OCI-LY1 (cell line): Measurements from ENCODE around the gene CELSR1.
"Not testable (repeated sequence)": the region's sequence is repeated elsewhere in the genome, so short reads cannot be mapped to it uniquely, and the experiment has no call there.

Source experiments
- H2AFZ ChIP-seq: fragments of 200-600 bp; sonication (generic), shearing (Covaris generic); 2 replicates; pipeline ENCODE4 v1.6.0; 2014; ENCODE audit warnings: antibody characterized with exemption, mild to moderate bottlenecking, low read length
- H3F3A ChIP-seq: fragments of 200-600 bp; sonication (generic), shearing (Covaris generic); 2 replicates; pipeline ENCODE4 v1.6.0; 2014; ENCODE audit warnings: mild to moderate bottlenecking, antibody characterized with exemption, low read length, moderate library complexity; ENCODE audit not compliant: insufficient read depth
- H3K27ac ChIP-seq: fragments of 200-600 bp; sonication (generic); 2 replicates; pipeline ENCODE4 v1.5.1; 2014; ENCODE audit warnings: low read length, mixed run types, mild to moderate bottlenecking, low read depth; ENCODE audit not compliant: poor library complexity, severe bottlenecking
- H3K27me3 ChIP-seq: fragments of 200-600 bp; sonication (generic); 2 replicates; pipeline ENCODE4 v1.6.0; 2014; ENCODE audit warnings: antibody characterized with exemption, mild to moderate bottlenecking, low read length, moderate library complexity; ENCODE audit not compliant: insufficient read depth
- H3K36me3 ChIP-seq: fragments of 200-600 bp; sonication (generic); 2 replicates; pipeline ENCODE4 v1.6.1; 2014; ENCODE audit warnings: mild to moderate bottlenecking, antibody characterized with exemption, low read length, moderate library complexity, mixed read lengths; ENCODE audit not compliant: insufficient read depth
- H3K4me1 ChIP-seq: fragments of 200-600 bp; sonication (generic); 2 replicates; pipeline ENCODE4 v1.5.1; 2014; ENCODE audit warnings: mild to moderate bottlenecking, low read length, moderate library complexity; ENCODE audit not compliant: insufficient read depth, severe bottlenecking
- H3K4me2 ChIP-seq: fragments of 200-600 bp; sonication (generic), shearing (Covaris generic); 2 replicates; pipeline ENCODE4 v1.6.1; 2014; ENCODE audit warnings: low read length
- H3K4me3 ChIP-seq: fragments of 200-600 bp; sonication (generic); 2 replicates; pipeline ENCODE4 v1.5.1; 2014; ENCODE audit warnings: low read length, low read depth, mild to moderate bottlenecking, mixed read lengths; ENCODE audit not compliant: poor library complexity, severe bottlenecking
- H3K79me2 ChIP-seq: fragments of 200-600 bp; shearing (Covaris generic); 2 replicates; pipeline ENCODE4 v1.6.1; 2016; ENCODE audit warnings: mixed run types, low read length, mixed read lengths; ENCODE audit not compliant: insufficient read depth
- H3K9ac ChIP-seq: fragments of 200-600 bp; sonication (generic), shearing (Covaris generic); 2 replicates; pipeline ENCODE4 v1.6.1; 2014; ENCODE audit warnings: mild to moderate bottlenecking, low read length, mixed read lengths
- H3K9me2 ChIP-seq: fragments of 200-600 bp; sonication (generic), shearing (Covaris generic); 2 replicates; pipeline ENCODE4 v1.6.1; 2014; ENCODE audit warnings: low read depth, mild to moderate bottlenecking, low read length, mixed read lengths
- H3K9me3 ChIP-seq: fragments of 200-600 bp; shearing (Covaris generic); 2 replicates; pipeline ENCODE4 v1.6.1; 2014; ENCODE audit warnings: low read length, mixed read lengths
- H4K20me1 ChIP-seq: fragments of 200-600 bp; sonication (generic), shearing (Covaris generic); 2 replicates; pipeline ENCODE4 v1.6.0; 2016; ENCODE audit warnings: mild to moderate bottlenecking, low read length; ENCODE audit not compliant: insufficient read depth
- EZH2 ChIP-seq: fragments of 200-600 bp; sonication (generic), shearing (Covaris generic); IDR thresholded peaks from 2 replicates; pipeline ENCODE4 v1.8.0; 2017; ENCODE audit warnings: borderline replicate concordance, mixed run types, mild to moderate bottlenecking, antibody characterized with exemption, low read length, moderate library complexity, mixed read lengths
- TF ChIP-seq, protein P1 (sequence below): fragments of 200-600 bp; sonication (generic), shearing (Covaris generic); IDR thresholded peaks from 2 replicates; pipeline ENCODE4 v1.5.1; 2017; ENCODE audit warnings: mild to moderate bottlenecking, antibody characterized with exemption, low read length, moderate library complexity, mixed read lengths

The CELSR1 gene

DNA sequence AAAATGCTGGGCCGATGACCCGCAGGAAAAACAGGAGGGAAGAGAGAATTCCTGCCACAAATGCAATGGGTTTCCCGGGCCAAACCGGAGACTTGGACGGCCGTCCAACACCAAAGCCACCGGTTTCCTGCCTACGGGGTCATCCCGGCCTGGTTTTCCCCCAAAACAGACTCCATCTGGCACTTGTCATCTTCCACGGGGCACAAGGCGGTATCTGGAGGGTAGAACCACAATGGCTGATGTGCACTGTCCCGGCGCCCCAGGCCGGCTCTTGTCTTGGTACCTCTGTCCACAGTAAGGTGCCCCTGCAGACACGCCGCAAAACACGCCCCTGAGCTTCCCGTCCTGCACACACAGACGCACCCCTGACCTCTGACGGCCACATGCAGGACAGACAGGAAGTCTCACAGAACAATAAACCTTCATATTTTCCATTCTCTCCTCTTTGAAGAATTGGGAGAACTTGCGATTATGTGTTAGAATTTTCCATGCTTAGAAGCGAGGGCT, 20.1 kb downstream of the CELSR1 start:
- Histone ChIP-seq H4K20me1 (no peaks in the 10 kb centered on the region), H3K4me2 (no peak overlapping the region), H3K4me1 (peaks cover 3% of the 10 kb centered on the region), H3K9ac (no peak overlapping the region), H3K36me3 (no peaks in the 10 kb centered on the region), H3K9me2 (no peaks in the 10 kb centered on the region), H3K27ac (no peak overlapping the region), H2AFZ (no peak overlapping the region), H3K27me3 (peaks cover 7% of the 10 kb centered on the region; the same call in 1 of the 2 replicates), H3K4me3 (no peak overlapping the region), H3K79me2 (no peaks in the 10 kb centered on the region), H3F3A (no peaks in the 10 kb centered on the region), H3K9me3 (no peaks in the 10 kb centered on the region)
- TF ChIP-seq, protein P1, sequence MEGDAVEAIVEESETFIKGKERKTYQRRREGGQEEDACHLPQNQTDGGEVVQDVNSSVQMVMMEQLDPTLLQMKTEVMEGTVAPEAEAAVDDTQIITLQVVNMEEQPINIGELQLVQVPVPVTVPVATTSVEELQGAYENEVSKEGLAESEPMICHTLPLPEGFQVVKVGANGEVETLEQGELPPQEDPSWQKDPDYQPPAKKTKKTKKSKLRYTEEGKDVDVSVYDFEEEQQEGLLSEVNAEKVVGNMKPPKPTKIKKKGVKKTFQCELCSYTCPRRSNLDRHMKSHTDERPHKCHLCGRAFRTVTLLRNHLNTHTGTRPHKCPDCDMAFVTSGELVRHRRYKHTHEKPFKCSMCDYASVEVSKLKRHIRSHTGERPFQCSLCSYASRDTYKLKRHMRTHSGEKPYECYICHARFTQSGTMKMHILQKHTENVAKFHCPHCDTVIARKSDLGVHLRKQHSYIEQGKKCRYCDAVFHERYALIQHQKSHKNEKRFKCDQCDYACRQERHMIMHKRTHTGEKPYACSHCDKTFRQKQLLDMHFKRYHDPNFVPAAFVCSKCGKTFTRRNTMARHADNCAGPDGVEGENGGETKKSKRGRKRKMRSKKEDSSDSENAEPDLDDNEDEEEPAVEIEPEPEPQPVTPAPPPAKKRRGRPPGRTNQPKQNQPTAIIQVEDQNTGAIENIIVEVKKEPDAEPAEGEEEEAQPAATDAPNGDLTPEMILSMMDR = no peak
- no peak for TF ChIP-seq EZH2

DNA sequence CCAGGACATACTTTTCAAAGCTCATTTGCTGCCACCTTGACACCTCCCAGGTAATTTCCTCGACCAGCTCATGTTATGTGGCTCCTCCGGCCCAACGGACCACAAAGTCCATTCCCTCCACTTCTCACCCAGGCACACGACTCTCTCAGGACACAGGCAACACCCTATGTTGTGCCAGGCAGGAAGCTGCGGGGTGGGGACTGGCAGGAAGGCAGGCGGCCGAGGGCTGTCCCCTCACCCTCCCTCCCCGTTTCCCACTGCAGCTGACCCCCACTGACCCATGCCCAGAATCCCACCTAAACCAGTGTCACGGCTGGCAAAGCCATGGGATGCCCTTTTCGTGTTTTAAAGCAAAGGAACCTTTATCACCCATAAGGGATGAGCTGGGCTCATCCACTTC, 20.8 kb downstream of the CELSR1 start:
- H3K4me3 ChIP-seq = no peak overlapping the region
- no peaks in the 10 kb centered on the region for H3F3A ChIP-seq
- no peak overlapping the region for H2AFZ ChIP-seq
- peaks cover 7% of the 10 kb centered on the region; the same call in 1 of the 2 replicates for H3K27me3 ChIP-seq
- no peaks in the 10 kb centered on the region for H3K79me2 ChIP-seq
- H3K36me3 ChIP-seq = no peaks in the 10 kb centered on the region
- no peak for TF ChIP-seq EZH2
- TF ChIP-seq, protein P1 = no peak
- H3K4me2 ChIP-seq = no peak overlapping the region
- no peaks in the 10 kb centered on the region for H3K9me2 ChIP-seq
- H4K20me1 ChIP-seq = no peaks in the 10 kb centered on the region
- peaks cover 3% of the 10 kb centered on the region for H3K4me1 ChIP-seq
- H3K9me3 ChIP-seq = no peaks in the 10 kb centered on the region
- no peak overlapping the region for H3K27ac ChIP-seq
- no peak overlapping the region for H3K9ac ChIP-seq

DNA sequence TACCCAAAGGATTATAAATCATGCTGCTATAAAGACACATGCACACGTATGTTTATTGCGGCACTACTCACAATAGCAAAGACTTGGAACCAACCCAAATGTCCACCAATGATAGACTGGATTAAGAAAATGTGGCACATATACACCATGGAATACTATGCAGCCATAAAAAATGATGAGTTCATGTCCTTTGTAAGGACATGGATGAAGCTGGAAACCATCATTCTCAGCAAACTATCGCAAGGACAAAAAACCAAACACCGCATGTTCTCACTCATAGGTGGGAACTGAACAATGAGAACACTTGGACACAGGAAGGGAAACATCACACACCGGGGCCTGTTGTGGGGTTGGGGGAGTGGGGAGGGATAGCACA, 21.3 kb downstream of the CELSR1 start:
- H3F3A ChIP-seq, H3K36me3 ChIP-seq, H3K9me2 ChIP-seq, H4K20me1 ChIP-seq, H3K4me3 ChIP-seq, H3K27me3 ChIP-seq, H2AFZ ChIP-seq, H3K4me1 ChIP-seq, H3K9ac ChIP-seq, H3K4me2 ChIP-seq, H3K27ac ChIP-seq, H3K79me2 ChIP-seq, H3K9me3 ChIP-seq: not testable (repeated sequence)
